ENCODE results near the gene CDH12.

Gene CDH12

DNA sequence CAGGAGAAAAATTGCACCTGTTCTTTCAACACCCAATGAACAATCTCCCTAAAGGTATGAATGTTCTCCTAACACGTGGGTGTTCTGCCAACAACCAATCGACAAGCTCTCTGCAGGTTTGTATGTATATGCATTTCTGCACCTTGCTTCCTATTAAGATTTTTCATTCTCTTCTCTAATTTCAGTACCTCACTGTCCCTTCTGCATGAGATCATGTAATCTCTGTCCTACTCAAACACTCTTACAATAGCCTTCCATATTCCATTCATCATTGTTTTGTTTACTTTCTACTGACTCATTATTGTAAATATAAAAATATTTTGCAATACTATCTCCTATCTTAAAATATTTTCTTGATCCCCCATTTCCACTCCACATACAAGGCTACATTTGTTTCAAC is 382.0 kb downstream of the CDH12 start:
- TF ChIP-seq EGR1 (IDR thresholded peaks at IDR 0.05) (no peak), ZBTB7A (IDR thresholded peaks at IDR 0.05; ENCODE audit: low read depth) (no peak), FOXM1 (IDR thresholded peaks at IDR 0.05; ENCODE audit: borderline replicate concordance, low read depth) (no peak), CEBPB (IDR thresholded peaks at IDR 0.05) (no peak), TCF12 (IDR thresholded peaks at IDR 0.05; ENCODE audit: low read depth) (no peak), NFIC (IDR thresholded peaks at IDR 0.05) (no peak)
- TF ChIP-seq, protein P1, sequence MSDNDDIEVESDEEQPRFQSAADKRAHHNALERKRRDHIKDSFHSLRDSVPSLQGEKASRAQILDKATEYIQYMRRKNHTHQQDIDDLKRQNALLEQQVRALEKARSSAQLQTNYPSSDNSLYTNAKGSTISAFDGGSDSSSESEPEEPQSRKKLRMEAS (IDR thresholded peaks at IDR 0.05): no peak
- TF ChIP-seq, protein P2, sequence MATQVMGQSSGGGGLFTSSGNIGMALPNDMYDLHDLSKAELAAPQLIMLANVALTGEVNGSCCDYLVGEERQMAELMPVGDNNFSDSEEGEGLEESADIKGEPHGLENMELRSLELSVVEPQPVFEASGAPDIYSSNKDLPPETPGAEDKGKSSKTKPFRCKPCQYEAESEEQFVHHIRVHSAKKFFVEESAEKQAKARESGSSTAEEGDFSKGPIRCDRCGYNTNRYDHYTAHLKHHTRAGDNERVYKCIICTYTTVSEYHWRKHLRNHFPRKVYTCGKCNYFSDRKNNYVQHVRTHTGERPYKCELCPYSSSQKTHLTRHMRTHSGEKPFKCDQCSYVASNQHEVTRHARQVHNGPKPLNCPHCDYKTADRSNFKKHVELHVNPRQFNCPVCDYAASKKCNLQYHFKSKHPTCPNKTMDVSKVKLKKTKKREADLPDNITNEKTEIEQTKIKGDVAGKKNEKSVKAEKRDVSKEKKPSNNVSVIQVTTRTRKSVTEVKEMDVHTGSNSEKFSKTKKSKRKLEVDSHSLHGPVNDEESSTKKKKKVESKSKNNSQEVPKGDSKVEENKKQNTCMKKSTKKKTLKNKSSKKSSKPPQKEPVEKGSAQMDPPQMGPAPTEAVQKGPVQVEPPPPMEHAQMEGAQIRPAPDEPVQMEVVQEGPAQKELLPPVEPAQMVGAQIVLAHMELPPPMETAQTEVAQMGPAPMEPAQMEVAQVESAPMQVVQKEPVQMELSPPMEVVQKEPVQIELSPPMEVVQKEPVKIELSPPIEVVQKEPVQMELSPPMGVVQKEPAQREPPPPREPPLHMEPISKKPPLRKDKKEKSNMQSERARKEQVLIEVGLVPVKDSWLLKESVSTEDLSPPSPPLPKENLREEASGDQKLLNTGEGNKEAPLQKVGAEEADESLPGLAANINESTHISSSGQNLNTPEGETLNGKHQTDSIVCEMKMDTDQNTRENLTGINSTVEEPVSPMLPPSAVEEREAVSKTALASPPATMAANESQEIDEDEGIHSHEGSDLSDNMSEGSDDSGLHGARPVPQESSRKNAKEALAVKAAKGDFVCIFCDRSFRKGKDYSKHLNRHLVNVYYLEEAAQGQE (IDR thresholded peaks at IDR 0.05; ENCODE audit: low read depth): no peak

DNA sequence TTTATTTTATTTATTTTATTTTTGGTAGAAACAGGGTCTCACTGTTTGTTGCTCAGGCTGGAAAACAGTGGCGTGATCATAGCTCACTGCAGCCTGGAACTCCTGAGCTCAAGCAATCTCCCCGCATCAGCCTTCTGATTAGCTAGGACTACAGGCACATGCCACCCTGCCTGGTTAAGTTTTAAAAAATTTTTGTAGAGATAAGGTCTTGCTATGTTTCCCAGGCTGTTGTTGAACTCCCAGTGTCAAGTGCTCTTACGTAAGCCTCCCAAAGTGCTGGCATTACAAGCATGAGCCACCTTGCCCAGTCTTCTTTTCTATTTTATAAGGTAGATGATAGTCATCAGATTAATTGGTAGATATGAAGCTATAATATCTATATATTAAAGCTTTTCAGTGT is 382.7 kb downstream of the CDH12 start:
- TF ChIP-seq, protein P2 (IDR thresholded peaks at IDR 0.05; ENCODE audit: low read depth): no peak
- no peak for TF ChIP-seq TEAD4 (IDR thresholded peaks at IDR 0.05)
- no peak for TF ChIP-seq RAD21 (IDR thresholded peaks at IDR 0.05; ENCODE audit: low read depth)
- TF ChIP-seq CREB1 (IDR thresholded peaks at IDR 0.05; ENCODE audit: low read depth): no peak
- TF ChIP-seq CEBPB (IDR thresholded peaks at IDR 0.05): no peak
- no peak for TF ChIP-seq NFIC (IDR thresholded peaks at IDR 0.05)
- no peak for TF ChIP-seq YY1 (IDR thresholded peaks at IDR 0.05; ENCODE audit: low read depth)
- TF ChIP-seq TCF12 (IDR thresholded peaks at IDR 0.05; ENCODE audit: low read depth): no peak

DNA sequence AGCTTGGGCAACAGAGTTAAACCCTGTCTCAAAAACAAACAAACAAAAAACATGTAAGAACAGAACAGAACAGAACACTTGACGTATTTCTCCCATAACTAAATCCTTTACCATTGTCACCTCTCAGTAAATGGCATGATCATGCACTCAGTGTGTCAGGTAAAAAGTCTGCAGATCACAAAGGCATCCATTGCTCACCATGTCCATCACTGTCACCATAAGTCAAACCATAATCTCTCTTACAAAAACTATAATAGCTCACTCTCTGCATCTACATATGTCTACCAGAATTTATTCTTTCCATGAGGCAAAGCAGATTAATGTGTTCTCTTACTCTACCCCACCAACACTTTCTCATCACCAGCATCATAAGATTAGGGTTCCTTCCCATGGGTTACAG is 387.5 kb downstream of the CDH12 start:
- TF ChIP-seq TAF1 (IDR thresholded peaks at IDR 0.05; ENCODE audit: low read depth): no peak
- TF ChIP-seq RAD21 (IDR thresholded peaks at IDR 0.05; ENCODE audit: low read depth): no peak
- no peak for TF ChIP-seq TCF12 (IDR thresholded peaks at IDR 0.05; ENCODE audit: low read depth)
- TF ChIP-seq CEBPB (IDR thresholded peaks at IDR 0.05): no peak
- TF ChIP-seq, protein P3, sequence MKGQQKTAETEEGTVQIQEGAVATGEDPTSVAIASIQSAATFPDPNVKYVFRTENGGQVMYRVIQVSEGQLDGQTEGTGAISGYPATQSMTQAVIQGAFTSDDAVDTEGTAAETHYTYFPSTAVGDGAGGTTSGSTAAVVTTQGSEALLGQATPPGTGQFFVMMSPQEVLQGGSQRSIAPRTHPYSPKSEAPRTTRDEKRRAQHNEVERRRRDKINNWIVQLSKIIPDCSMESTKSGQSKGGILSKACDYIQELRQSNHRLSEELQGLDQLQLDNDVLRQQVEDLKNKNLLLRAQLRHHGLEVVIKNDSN (IDR thresholded peaks at IDR 0.05): no peak
- no peak for TF ChIP-seq YY1 (IDR thresholded peaks at IDR 0.05; ENCODE audit: low read depth)
- TF ChIP-seq, protein P1 (IDR thresholded peaks at IDR 0.05): no peak
- TF ChIP-seq ZBTB7A (IDR thresholded peaks at IDR 0.05; ENCODE audit: low read depth): no peak
- no peak for TF ChIP-seq EGR1 (IDR thresholded peaks at IDR 0.05)
- TF ChIP-seq FOXM1 (IDR thresholded peaks at IDR 0.05; ENCODE audit: borderline replicate concordance, low read depth): no peak
- TF ChIP-seq EP300 (IDR thresholded peaks at IDR 0.05; ENCODE audit: borderline replicate concordance): no peak

DNA sequence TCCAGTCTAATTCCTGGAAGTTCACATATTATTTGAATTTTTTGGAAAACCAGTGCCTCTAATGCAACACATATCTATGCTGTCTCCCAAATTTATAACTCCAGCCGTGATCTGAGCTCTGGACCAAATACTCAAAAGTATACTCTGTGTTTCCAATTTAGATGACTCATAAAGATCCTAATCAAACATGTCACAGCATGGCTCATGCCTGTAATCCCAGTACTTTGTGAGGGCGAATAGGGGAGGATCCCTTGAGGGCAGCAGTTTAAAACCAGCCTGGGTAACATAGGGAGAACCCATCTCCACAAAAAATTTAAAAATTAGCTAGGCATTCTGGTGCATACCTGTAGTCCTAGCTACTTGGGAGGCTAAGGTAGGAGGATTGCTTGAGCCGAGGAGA is 388.0 kb downstream of the CDH12 start:
- TF ChIP-seq TCF12 (IDR thresholded peaks at IDR 0.05; ENCODE audit: low read depth) (no peak), TEAD4 (IDR thresholded peaks at IDR 0.05) (no peak), CEBPB (IDR thresholded peaks at IDR 0.05) (no peak), TAF1 (IDR thresholded peaks at IDR 0.05; ENCODE audit: low read depth) (no peak), ZBTB7A (IDR thresholded peaks at IDR 0.05; ENCODE audit: low read depth) (no peak), FOXM1 (IDR thresholded peaks at IDR 0.05; ENCODE audit: borderline replicate concordance, low read depth) (no peak), EGR1 (IDR thresholded peaks at IDR 0.05) (no peak), YY1 (IDR thresholded peaks at IDR 0.05; ENCODE audit: low read depth) (no peak), EP300 (IDR thresholded peaks at IDR 0.05; ENCODE audit: borderline replicate concordance) (no peak), NFIC (IDR thresholded peaks at IDR 0.05) (no peak), CREB1 (IDR thresholded peaks at IDR 0.05; ENCODE audit: low read depth) (no peak), RAD21 (IDR thresholded peaks at IDR 0.05; ENCODE audit: low read depth) (no peak)
- TF ChIP-seq, protein P1 (IDR thresholded peaks at IDR 0.05): no peak
- TF ChIP-seq, protein P3 (IDR thresholded peaks at IDR 0.05): no peak
- TF ChIP-seq, protein P2 (IDR thresholded peaks at IDR 0.05; ENCODE audit: low read depth): no peak
